Fibroblast of mammary gland (primary cell): Measurements from ENCODE around the gene MSLN.

Experiments used
- DNase-seq: peaks from one replicate; pipeline ENCODE4 v3.0.0-alpha.2; 2010; ENCODE audit warnings: low read depth
- H3K4me3 ChIP-seq: 2 replicates; pipeline ENCODE4 v1.5.1; 2011; ENCODE audit warnings: low read depth, mild to moderate bottlenecking, low read length, moderate library complexity; ENCODE audit not compliant: control insufficient read depth
- CTCF ChIP-seq: conservative IDR thresholded peaks from 2 replicates; pipeline ENCODE4 v1.5.1; 2011; ENCODE audit warnings: low read depth, low read length, inconsistent platforms; ENCODE audit not compliant: control insufficient read depth, insufficient read depth

Gene MSLN

GRCh38 chr16:762595-763268, 2.2 kb downstream of the MSLN start:
- DNase-seq: no peak
- TF ChIP-seq CTCF: no peak
- H3K4me3 ChIP-seq: no peak overlapping the region

- H3K4me3 ChIP-seq: no peak overlapping the region
- DNase-seq: no peak
These were observed 3.0 kb downstream of the MSLN start for GRCh38 chr16:763369-764183.

GRCh38 chr16:764184-764750, 3.7 kb downstream of the MSLN start:
- H3K4me3 ChIP-seq: no peak overlapping the region
- no peak for DNase-seq
- no peak for TF ChIP-seq CTCF

More at GRCh38 chr16:763369-764183, 3.0 kb downstream of the MSLN start:
- TF ChIP-seq CTCF: no peak

GRCh38 chr16:764848-765487, 4.4 kb downstream of the MSLN start:
- no peak for TF ChIP-seq CTCF
- no peak overlapping the region for H3K4me3 ChIP-seq
- no peak for DNase-seq

GRCh38 chr16:765488-765865, 4.9 kb downstream of the MSLN start:
- no peak overlapping the region for H3K4me3 ChIP-seq
- no peak for DNase-seq
- no peak for TF ChIP-seq CTCF

GRCh38 chr16:766008-766819, 5.7 kb downstream of the MSLN start:
- no peak for TF ChIP-seq CTCF
- H3K4me3 ChIP-seq: no peak overlapping the region
- no peak for DNase-seq
